Measurements from ENCODE around the gene DPM2. TPM values are rescaled to one million over a fixed set of nuclear protein-coding genes. Genes with fewer than 3 reads are reported as not detected.

The DPM2 gene
- total and polyA plus RNA-seq, 2 of the 4 experiments (the other 2 are of a cell fraction), result 10.8 to 60.6 TPM

DNA sequence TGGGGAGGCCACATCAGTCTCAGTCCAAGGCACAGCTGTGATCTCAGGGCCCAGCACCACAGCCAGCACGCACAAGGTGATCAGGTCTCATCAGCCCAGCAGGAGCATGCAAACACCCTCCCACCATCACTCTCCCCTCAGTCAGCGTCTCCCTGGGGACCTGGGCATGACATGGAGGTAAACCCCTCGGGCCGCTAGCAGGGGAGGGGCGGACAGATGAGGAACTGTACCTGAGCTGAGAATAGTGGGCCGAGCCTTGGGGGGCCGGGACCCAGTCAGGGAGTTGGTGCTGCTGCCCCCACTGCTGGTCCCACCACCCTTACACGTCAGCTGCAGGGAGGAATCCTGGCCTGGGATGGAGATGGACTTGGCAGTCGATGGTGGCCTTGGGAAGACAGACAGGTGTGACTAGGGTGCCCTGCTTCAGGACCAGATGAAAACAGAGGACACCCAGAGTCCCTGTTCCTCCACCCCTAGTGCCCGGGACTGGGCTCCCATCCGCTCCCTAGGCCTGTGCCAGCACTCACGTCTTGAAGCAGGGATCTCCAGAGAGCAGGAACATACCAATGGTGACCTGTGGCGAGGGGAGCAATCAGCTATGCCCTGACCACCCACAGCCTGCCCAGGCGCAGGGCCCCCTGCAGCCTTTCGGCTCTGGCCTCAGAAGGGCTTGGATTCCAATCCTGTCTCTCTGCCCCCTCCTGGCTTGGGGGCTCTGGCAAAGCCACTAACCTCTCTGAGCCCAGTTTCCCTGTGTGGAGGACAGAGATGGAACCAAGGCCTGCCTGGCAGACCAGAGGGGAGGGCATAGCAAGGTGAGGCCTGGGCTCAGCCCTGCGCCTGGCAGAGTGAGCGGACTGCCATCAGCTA, 10.4 kb upstream of the DPM2 start:
- no peak overlapping the region for H2AK9ac ChIP-seq (replicated peaks; ENCODE audit: low read depth, low read length, poor library complexity)
- H3K4me2 ChIP-seq (ENCODE audit: low read depth, low read length), result no peak overlapping the region
- H4K8ac ChIP-seq (ENCODE audit: low read depth in 2 of 2, low read length in 2 of 2), result no peak overlapping the region
- no TSS peak for BruUV-seq (replicated peaks)
- TF ChIP-seq MAFK (IDR thresholded peaks at IDR 0.05; ENCODE audit: low read depth, low read length), result no peak
- no peak for TF ChIP-seq SMC3 (IDR thresholded peaks at IDR 0.05; ENCODE audit: low read depth, low read length)
- TF ChIP-seq RAD21 (IDR thresholded peaks at IDR 0.05; ENCODE audit: low read length), result no peak
- no peak overlapping the region for H4K5ac ChIP-seq (ENCODE audit: low read depth, low read length)
- no peaks in the 10 kb centered on the region for H3K27me3 ChIP-seq (ENCODE audit: control insufficient read depth, insufficient read depth, low read length)
- no peak overlapping the region for H3K9ac ChIP-seq (ENCODE audit: low read depth, low read length)
- H3K9me3 ChIP-seq (ENCODE audit: control insufficient read depth, insufficient read depth, low read length), result no peaks in the 10 kb centered on the region
- no peak overlapping the region for H2BK15ac ChIP-seq (ENCODE audit: low read depth, low read length)
- peaks cover 9% of the 10 kb centered on the region for H4K20me1 ChIP-seq (ENCODE audit: insufficient read depth, low read length)
- no peak overlapping the region for H3K23ac ChIP-seq (ENCODE audit: low read depth, low read length)
- no peak overlapping the region for H3K4me3 ChIP-seq (ENCODE audit: insufficient read depth, low read depth, low read length)
- no peak overlapping the region for H3K18ac ChIP-seq (ENCODE audit: low read depth, low read length)
- H4K91ac ChIP-seq (ENCODE audit: insufficient read depth, low read depth, low read length), result no peak overlapping the region
- H3K36me3 ChIP-seq (ENCODE audit: control insufficient read depth, insufficient read depth, low read length), result peaks cover 23% of the 10 kb centered on the region
- in situ Hi-C loops (cut with MboI; ENCODE audit: low sequenced_read_pairs) (no loop called here), dilution Hi-C loops (cut with HindIII; ENCODE audit: low sequenced_read_pairs, unreplicated experiment) (no loop called here), intact Hi-C loops (cut with micrococcal nuclease) (no loop called here)
- no peak for ATAC-seq (ENCODE audit: low read depth)
- no peak overlapping the region for H3K56ac ChIP-seq (ENCODE audit: extremely low read depth, insufficient read depth, low read length)
- H3K4ac ChIP-seq (ENCODE audit: low read depth, low read length), result no peak overlapping the region
- peaks cover 0 to 20% of the 10 kb centered on the region in 2 experiments; a peak in 3 of 4 replicates for H3K79me1 ChIP-seq (ENCODE audit: low read depth in 1 of 2, low read length in 2 of 2)
- H2BK5ac ChIP-seq (ENCODE audit: low read depth, low read length, poor library complexity, severe bottlenecking), result no peak overlapping the region
- peaks cover 4% of the 10 kb centered on the region; the same call in 1 of the 2 replicates for H3K4me1 ChIP-seq (ENCODE audit: control insufficient read depth, insufficient read depth, low read length)
- DNase-seq, result no peak
- ChIA-PET POLR2A (ENCODE audit: unreplicated experiment) (no interaction called here), CTCF (no interaction called here)
- no peak overlapping the region for H2AFZ ChIP-seq (replicated peaks; ENCODE audit: low read length, poor library complexity)
- no peak overlapping the region for H3K27ac ChIP-seq (ENCODE audit: insufficient read depth, low read length)
- no peak overlapping the region for H2BK120ac ChIP-seq (ENCODE audit: low read depth, low read length)
- no peak overlapping the region for H2AK5ac ChIP-seq (ENCODE audit: low read depth, low read length)
- peaks cover 6% of the 10 kb centered on the region; the same call in 1 of the 2 replicates for H3K9me1 ChIP-seq (ENCODE audit: insufficient read depth, low read length)
- H2BK20ac ChIP-seq (ENCODE audit: low read depth, low read length), result no peak overlapping the region
- no peak overlapping the region for H3K14ac ChIP-seq (replicated peaks; ENCODE audit: low read depth, low read length)
- WGBS, 2 experiments (ENCODE audit: extremely low coverage in 2 of 2, insufficient read length in 1 of 2), result 64% methylated on average over 6 of the region's 17 CpGs; no CpG with 5 or more reads in 1 of the 2 experiments

Measured in IMR-90 (cell line).